ENCODE data around the gene UMODL1.

Gene UMODL1

DNA sequence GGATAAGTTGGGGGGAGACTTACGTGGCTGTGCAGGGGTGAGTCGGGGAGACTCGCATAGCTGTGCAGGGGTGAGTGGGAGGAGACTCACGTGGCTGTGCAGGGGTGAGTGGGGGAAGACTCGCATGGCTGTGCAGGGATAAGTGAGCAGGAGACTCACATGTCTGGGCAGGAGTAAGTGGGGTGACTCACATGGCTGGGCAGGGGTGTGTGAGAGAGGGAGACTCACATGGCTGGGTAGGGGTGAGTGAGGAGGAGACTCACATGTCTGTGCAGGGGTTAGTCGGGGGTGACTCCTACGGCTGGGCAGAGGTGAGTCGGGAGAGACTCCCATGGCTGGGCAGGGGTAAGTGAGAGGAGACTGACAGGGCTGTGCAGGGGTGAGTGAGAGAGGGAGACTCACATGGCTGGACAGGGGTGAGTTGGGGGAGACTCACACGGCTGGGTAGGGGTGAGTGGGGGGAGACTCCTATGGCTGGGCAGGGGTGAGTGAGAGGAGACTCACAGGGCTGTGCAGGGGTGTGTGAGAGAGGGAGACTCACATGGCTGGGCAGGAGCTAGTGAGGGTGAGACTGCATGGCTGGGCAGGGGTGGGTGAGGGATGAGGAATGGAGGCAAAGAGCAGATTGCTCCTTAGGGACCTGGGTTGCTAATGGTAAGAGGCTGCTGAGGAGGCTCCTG lies 91.9 kb downstream of the UMODL1 start:
- H2BK15ac ChIP-seq (ENCODE audit: low read depth, poor library complexity, severe bottlenecking): no peak overlapping the region
- no peak overlapping the region for H3K9ac ChIP-seq (ENCODE audit: low read length)
- H3K18ac ChIP-seq (ENCODE audit: low read depth in 1 of 2, low read length in 2 of 2): no peak overlapping the region
- H2BK5ac ChIP-seq (ENCODE audit: low read depth, low read length, poor library complexity, severe bottlenecking): no peak overlapping the region
- H2AK5ac ChIP-seq (ENCODE audit: low read length, severe bottlenecking): no peak overlapping the region
- peaks cover 17 to 18% of the 10 kb centered on the region in 2 experiments for H3K27me3 ChIP-seq (ENCODE audit: control insufficient read depth in 1 of 2, insufficient read depth in 1 of 2, low read length in 2 of 2)
- H3K36me3 ChIP-seq (ENCODE audit: control insufficient read depth in 1 of 2, insufficient read depth in 2 of 2, low read depth in 1 of 2, low read length in 2 of 2): no peaks in the 10 kb centered on the region
- no peak overlapping the region for H3K4me3 ChIP-seq (ENCODE audit: insufficient read depth in 1 of 2, low read depth in 1 of 2, low read length in 2 of 2)
- no peak overlapping the region for H2BK12ac ChIP-seq (ENCODE audit: low read length in 2 of 2)
- H3K14ac ChIP-seq (ENCODE audit: low read length in 2 of 2): no peak overlapping the region
- no peak for DNase-seq
- H3K4ac ChIP-seq (ENCODE audit: low read depth in 1 of 2, low read length in 2 of 2): no peak overlapping the region
- H3K79me1 ChIP-seq (replicated peaks; ENCODE audit: low read length, poor library complexity, severe bottlenecking): no peaks in the 10 kb centered on the region
- no peak overlapping the region for H3K4me2 ChIP-seq (ENCODE audit: low read length, poor library complexity, severe bottlenecking)
- H3K27ac ChIP-seq (ENCODE audit: low read length, poor library complexity, severe bottlenecking): no peak overlapping the region
- no peak overlapping the region for H3K23ac ChIP-seq (ENCODE audit: low read length in 2 of 2)
- H2BK120ac ChIP-seq (ENCODE audit: low read depth, low read length): no peak overlapping the region
- H3K9me3 ChIP-seq (ENCODE audit: control insufficient read depth, low read length): no peaks in the 10 kb centered on the region
- H3K4me1 ChIP-seq (ENCODE audit: control insufficient read depth, insufficient read depth, low read depth, low read length): no peaks in the 10 kb centered on the region
- no peak overlapping the region for H4K91ac ChIP-seq (ENCODE audit: low read length)
- WGBS: 85% methylated on average over 9 of the region's 9 CpGs
- no peak overlapping the region for H4K8ac ChIP-seq (ENCODE audit: low read length)
- no peak overlapping the region for H2AFZ ChIP-seq (ENCODE audit: low read depth, low read length)

DNA sequence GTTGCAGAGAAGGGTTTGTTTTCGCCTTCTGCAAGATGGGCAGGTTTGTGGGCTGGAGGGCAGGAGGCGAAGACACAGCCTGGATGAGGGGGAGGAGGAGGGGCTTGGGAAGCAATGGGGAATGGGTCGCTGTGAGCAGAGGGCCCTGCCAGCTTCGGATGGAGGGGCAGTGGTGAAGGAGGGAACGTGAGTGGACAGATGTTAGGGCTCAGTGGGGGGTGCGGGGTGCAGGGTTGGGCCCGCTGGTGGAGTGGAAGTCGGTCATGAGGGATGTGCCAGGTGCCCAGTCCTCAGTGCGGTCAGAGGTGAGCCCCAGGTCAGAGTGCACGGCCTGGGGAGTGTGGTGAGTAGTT lies 92.4 kb downstream of the UMODL1 start:
- Histone ChIP-seq H3K27me3 (ENCODE audit: control insufficient read depth in 1 of 2, insufficient read depth in 1 of 2, low read length in 2 of 2) (peaks cover 11 to 15% of the 10 kb centered on the region in 2 experiments), H2BK5ac (ENCODE audit: low read depth, low read length, poor library complexity, severe bottlenecking) (no peak overlapping the region), H3K23ac (ENCODE audit: low read length in 2 of 2) (no peak overlapping the region), H3K18ac (ENCODE audit: low read depth in 1 of 2, low read length in 2 of 2) (no peak overlapping the region), H3K14ac (ENCODE audit: low read length in 2 of 2) (no peak overlapping the region), H2AK5ac (ENCODE audit: low read length, severe bottlenecking) (no peak overlapping the region), H3K4me2 (ENCODE audit: low read length, poor library complexity, severe bottlenecking) (no peak overlapping the region), H2BK12ac (ENCODE audit: low read length in 2 of 2) (no peak overlapping the region), H3K79me1 (replicated peaks; ENCODE audit: low read length, poor library complexity, severe bottlenecking) (no peaks in the 10 kb centered on the region), H4K8ac (ENCODE audit: low read length) (no peak overlapping the region), H3K9ac (ENCODE audit: low read length) (no peak overlapping the region), H3K27ac (ENCODE audit: low read length, poor library complexity, severe bottlenecking) (no peak overlapping the region), H3K36me3 (ENCODE audit: control insufficient read depth in 1 of 2, insufficient read depth in 2 of 2, low read depth in 1 of 2, low read length in 2 of 2) (no peaks in the 10 kb centered on the region), H2AFZ (ENCODE audit: low read depth, low read length) (no peak overlapping the region), H2BK120ac (ENCODE audit: low read depth, low read length) (no peak overlapping the region), H3K4me3 (ENCODE audit: insufficient read depth in 1 of 2, low read depth in 1 of 2, low read length in 2 of 2) (no peak overlapping the region), H3K9me3 (ENCODE audit: control insufficient read depth, low read length) (no peaks in the 10 kb centered on the region), H3K4me1 (ENCODE audit: control insufficient read depth, insufficient read depth, low read depth, low read length) (no peaks in the 10 kb centered on the region), H4K91ac (ENCODE audit: low read length) (no peak overlapping the region), H3K4ac (ENCODE audit: low read depth in 1 of 2, low read length in 2 of 2) (no peak overlapping the region), H2BK15ac (ENCODE audit: low read depth, poor library complexity, severe bottlenecking) (no peak overlapping the region)
- no peak for DNase-seq
- WGBS: 91% methylated on average over 9 of the region's 10 CpGs

DNA sequence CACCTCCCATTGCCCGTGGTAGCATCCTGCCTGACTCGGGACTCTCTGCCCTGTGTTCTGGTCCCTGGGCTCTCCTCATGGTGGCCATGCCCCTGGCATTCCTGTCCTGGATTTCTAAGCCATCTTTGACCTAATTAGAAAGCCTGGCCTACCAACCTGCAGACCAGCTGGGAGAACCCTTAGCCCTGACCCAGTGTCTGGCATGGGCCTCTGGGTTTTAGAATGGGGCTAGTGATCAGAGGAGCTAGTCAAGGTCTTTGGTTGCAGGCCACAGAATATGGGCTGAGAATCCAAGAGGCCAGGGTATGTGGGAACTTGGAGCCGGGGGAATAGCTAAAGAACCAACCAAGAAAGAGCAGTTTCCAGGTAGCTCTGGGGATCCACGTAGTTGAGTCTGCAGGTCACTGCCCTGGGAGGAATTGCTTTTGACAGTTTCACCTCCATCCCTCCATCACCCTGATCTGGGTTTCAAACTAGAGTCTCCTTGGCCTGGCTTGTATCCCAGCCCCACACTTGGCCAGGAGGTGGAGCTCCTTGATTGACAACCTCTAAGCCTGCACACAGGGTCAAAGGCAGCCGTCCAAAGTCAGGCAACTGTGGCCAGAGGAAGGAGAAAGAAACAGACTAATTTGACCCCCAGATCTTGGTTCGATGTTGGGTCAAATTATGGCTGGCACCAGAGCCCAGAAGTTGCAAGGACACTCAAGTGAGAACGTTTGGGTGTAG lies 93.1 kb downstream of the UMODL1 start:
- H3K4me1 ChIP-seq (ENCODE audit: control insufficient read depth, insufficient read depth, low read depth, low read length): no peaks in the 10 kb centered on the region
- H3K18ac ChIP-seq (ENCODE audit: low read depth in 1 of 2, low read length in 2 of 2): no peak overlapping the region
- WGBS: 71% methylated on average over 7 of the region's 7 CpGs
- H3K9me3 ChIP-seq (ENCODE audit: control insufficient read depth, low read length): no peaks in the 10 kb centered on the region
- no peak overlapping the region for H3K4me3 ChIP-seq (ENCODE audit: insufficient read depth in 1 of 2, low read depth in 1 of 2, low read length in 2 of 2)
- no peak overlapping the region for H3K9ac ChIP-seq (ENCODE audit: low read length)
- no peak overlapping the region for H2BK120ac ChIP-seq (ENCODE audit: low read depth, low read length)
- H3K27ac ChIP-seq (ENCODE audit: low read length, poor library complexity, severe bottlenecking): no peak overlapping the region
- no peak overlapping the region for H3K23ac ChIP-seq (ENCODE audit: low read length in 2 of 2)
- DNase-seq: peak; percentile 9
- no peak overlapping the region for H2BK12ac ChIP-seq (ENCODE audit: low read length in 2 of 2)
- H3K4ac ChIP-seq (ENCODE audit: low read depth in 1 of 2, low read length in 2 of 2): no peak overlapping the region
- H3K14ac ChIP-seq (ENCODE audit: low read length in 2 of 2): no peak overlapping the region
- H3K27me3 ChIP-seq (ENCODE audit: control insufficient read depth in 1 of 2, insufficient read depth in 1 of 2, low read length in 2 of 2): peaks cover 6 to 10% of the 10 kb centered on the region in 2 experiments
- no peak overlapping the region for H2AFZ ChIP-seq (ENCODE audit: low read depth, low read length)
- no peak overlapping the region for H2BK5ac ChIP-seq (ENCODE audit: low read depth, low read length, poor library complexity, severe bottlenecking)
- no peak overlapping the region for H2AK5ac ChIP-seq (ENCODE audit: low read length, severe bottlenecking)
- no peak overlapping the region for H4K8ac ChIP-seq (ENCODE audit: low read length)
- no peak overlapping the region for H4K91ac ChIP-seq (ENCODE audit: low read length)
- H2BK15ac ChIP-seq (ENCODE audit: low read depth, poor library complexity, severe bottlenecking): no peak overlapping the region
- no peak overlapping the region for H3K4me2 ChIP-seq (ENCODE audit: low read length, poor library complexity, severe bottlenecking)
- H3K79me1 ChIP-seq (replicated peaks; ENCODE audit: low read length, poor library complexity, severe bottlenecking): no peaks in the 10 kb centered on the region
- H3K36me3 ChIP-seq (ENCODE audit: control insufficient read depth in 1 of 2, insufficient read depth in 2 of 2, low read depth in 1 of 2, low read length in 2 of 2): no peaks in the 10 kb centered on the region

DNA sequence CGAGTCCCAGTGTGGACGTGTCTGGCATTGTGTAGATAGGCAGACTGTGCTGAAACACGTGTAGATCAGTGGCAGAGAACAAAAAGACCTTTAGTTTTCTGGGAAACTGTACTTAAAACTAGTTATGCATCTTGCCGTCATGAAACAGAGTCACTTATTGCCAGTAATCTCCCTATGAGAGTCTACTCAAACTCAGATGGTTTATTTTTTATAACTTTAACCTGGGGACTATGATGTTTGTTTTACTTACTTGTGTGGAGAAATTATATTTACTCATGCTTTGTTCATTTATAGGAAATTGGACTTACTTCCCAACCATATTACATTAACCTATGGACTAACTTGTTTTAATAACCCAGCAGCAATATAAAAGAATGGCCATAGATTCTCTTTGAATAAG lies 93.7 kb downstream of the UMODL1 start:
- peaks cover under 1 to 5% of the 10 kb centered on the region in 2 experiments for H3K27me3 ChIP-seq (ENCODE audit: control insufficient read depth in 1 of 2, insufficient read depth in 1 of 2, low read length in 2 of 2)
- H3K4me1 ChIP-seq (ENCODE audit: control insufficient read depth, insufficient read depth, low read depth, low read length): no peaks in the 10 kb centered on the region
- no peak overlapping the region for H2AK5ac ChIP-seq (ENCODE audit: low read length, severe bottlenecking)
- no peak overlapping the region for H3K4ac ChIP-seq (ENCODE audit: low read depth in 1 of 2, low read length in 2 of 2)
- 76% methylated on average over 3 of the region's 4 CpGs for WGBS
- H3K23ac ChIP-seq (ENCODE audit: low read length in 2 of 2): no peak overlapping the region
- H2AFZ ChIP-seq (ENCODE audit: low read depth, low read length): no peak overlapping the region
- no peak overlapping the region for H2BK12ac ChIP-seq (ENCODE audit: low read length in 2 of 2)
- H2BK15ac ChIP-seq (ENCODE audit: low read depth, poor library complexity, severe bottlenecking): no peak overlapping the region
- H3K9me3 ChIP-seq (ENCODE audit: control insufficient read depth, low read length): no peaks in the 10 kb centered on the region
- H4K91ac ChIP-seq (ENCODE audit: low read length): no peak overlapping the region
- no peak overlapping the region for H3K4me3 ChIP-seq (ENCODE audit: insufficient read depth in 1 of 2, low read depth in 1 of 2, low read length in 2 of 2)
- H3K4me2 ChIP-seq (ENCODE audit: low read length, poor library complexity, severe bottlenecking): no peak overlapping the region
- DNase-seq: no peak
- no peak overlapping the region for H2BK120ac ChIP-seq (ENCODE audit: low read depth, low read length)
- no peaks in the 10 kb centered on the region for H3K36me3 ChIP-seq (ENCODE audit: control insufficient read depth in 1 of 2, insufficient read depth in 2 of 2, low read depth in 1 of 2, low read length in 2 of 2)
- H4K8ac ChIP-seq (ENCODE audit: low read length): no peak overlapping the region
- H3K18ac ChIP-seq (ENCODE audit: low read depth in 1 of 2, low read length in 2 of 2): no peak overlapping the region
- H3K14ac ChIP-seq (ENCODE audit: low read length in 2 of 2): no peak overlapping the region
- no peak overlapping the region for H3K27ac ChIP-seq (ENCODE audit: low read length, poor library complexity, severe bottlenecking)
- H2BK5ac ChIP-seq (ENCODE audit: low read depth, low read length, poor library complexity, severe bottlenecking): no peak overlapping the region
- H3K9ac ChIP-seq (ENCODE audit: low read length): no peak overlapping the region
- H3K79me1 ChIP-seq (replicated peaks; ENCODE audit: low read length, poor library complexity, severe bottlenecking): no peaks in the 10 kb centered on the region

Measured in mesenchymal stem cell (in vitro differentiated cells and primary cell).